ENCODE data around the gene HSP90AA1. TPM values are rescaled to one million over a fixed set of nuclear protein-coding genes. Genes with fewer than 3 reads are reported as not detected.
"Not testable (repeated sequence)": the region's sequence is repeated elsewhere in the genome, so short reads cannot be mapped to it uniquely, and the experiment has no call there.

The HSP90AA1 gene
- total RNA-seq, 4 donors from 2014 or later = 227 to 609 (median 488) TPM

DNA sequence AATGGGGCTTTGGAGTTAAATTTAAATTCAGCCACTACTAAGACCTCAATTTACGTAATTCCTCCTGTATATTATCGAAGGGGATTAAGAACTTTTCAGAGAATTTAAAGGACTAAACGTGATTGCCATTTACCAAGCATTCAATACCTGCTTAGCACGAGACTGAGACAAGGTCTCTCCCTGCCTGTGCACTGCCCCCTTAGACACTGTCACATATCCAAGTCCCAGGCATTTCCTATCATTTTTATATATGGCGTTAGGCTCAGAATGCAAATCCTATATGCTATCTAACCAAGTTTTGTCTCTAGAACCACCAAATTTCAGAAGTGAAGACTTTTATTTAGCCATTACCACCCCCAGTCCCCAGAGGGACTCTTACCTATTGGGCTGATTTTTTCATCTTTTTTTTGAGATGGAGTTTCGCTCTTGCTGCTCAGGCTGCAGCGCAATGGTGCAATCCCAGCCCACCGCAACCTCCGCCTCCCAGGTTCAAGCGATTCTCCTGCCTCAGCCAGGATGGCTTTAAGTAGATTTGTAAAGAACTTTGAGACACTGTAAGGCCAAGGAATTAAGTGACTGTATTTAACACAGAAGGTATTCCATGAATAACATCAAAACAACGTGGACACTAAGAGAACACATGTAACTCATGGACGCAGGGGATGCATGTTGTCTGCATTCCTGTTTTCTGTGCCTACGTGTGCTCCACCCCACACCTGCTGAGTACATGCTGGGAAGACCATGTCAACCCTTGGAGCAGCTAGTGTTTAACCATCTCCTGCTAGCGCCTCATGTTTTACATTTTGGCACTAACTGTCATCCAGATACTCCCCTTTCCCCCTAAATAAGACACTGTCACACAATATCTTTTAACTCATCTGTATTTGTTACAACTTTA is 6.4 kb downstream of the HSP90AA1 start:
- Histone ChIP-seq H3K4me1 (peaks cover 14 to 38% of the 10 kb centered on the region in 2 donors), H3K4me3 (no peak overlapping the region), H3K27ac (no peak overlapping the region), H3K27me3 (no peaks in the 10 kb centered on the region), H3K9me3 (no peaks in the 10 kb centered on the region), H3K36me3 (peaks cover 6 to 77% of the 10 kb centered on the region in 2 donors)
- DNase-seq = no peak
- no peak for TF ChIP-seq CTCF (IDR thresholded peaks at IDR 0.05 in 4 of 5, conservative IDR thresholded peaks at IDR 0.05 in 1 of 5)
- no peak for TF ChIP-seq POLR2A (IDR thresholded peaks at IDR 0.05)
- intact Hi-C loops (cut with DNase I; ENCODE audit: low total_unique reads) (no loop called here), in situ Hi-C loops (cut with MboI; ENCODE audit: low sequenced_read_pairs in 4 of 4) (loop anchor here in 1 of 4 donors (25.0 kb wide), 1 partner anchor 368 kb away; no protein-coding TSS in a partner anchor)
- ATAC-seq = no peak

DNA sequence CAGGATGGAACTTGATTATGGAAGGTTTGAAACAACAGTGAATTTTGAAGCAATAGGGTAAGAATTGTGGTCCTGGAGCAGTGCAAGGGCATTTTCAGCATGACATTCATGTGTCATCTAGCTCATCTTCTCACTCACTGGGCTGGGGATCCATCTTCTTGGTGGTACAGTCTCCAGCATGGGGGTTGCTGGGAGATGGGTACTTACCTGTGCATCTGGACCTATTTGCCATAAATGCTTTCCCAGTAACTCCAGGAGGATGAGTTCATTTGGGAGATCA is 7.2 kb downstream of the HSP90AA1 start:
- Histone ChIP-seq H3K9me3 (no peaks in the 10 kb centered on the region), H3K27me3 (no peaks in the 10 kb centered on the region), H3K4me3 (no peak overlapping the region), H3K27ac (no peak overlapping the region), H3K36me3 (peaks cover 6 to 69% of the 10 kb centered on the region in 2 donors), H3K4me1 (peaks cover 7 to 31% of the 10 kb centered on the region in 2 donors)
- TF ChIP-seq POLR2A (IDR thresholded peaks at IDR 0.05) (no peak), CTCF (IDR thresholded peaks at IDR 0.05 in 4 of 5, conservative IDR thresholded peaks at IDR 0.05 in 1 of 5) (no peak)
- in situ Hi-C loops (cut with MboI; ENCODE audit: low sequenced_read_pairs in 4 of 4) (loop anchor here in 1 of 4 donors (25.0 kb wide), 1 partner anchor 367 kb away; no protein-coding TSS in a partner anchor), intact Hi-C loops (cut with DNase I; ENCODE audit: low total_unique reads) (no loop called here)
- no peak for DNase-seq
- ATAC-seq = no peak

- Histone ChIP-seq H3K9me3 (no peaks in the 10 kb centered on the region), H3K4me3 (no peak overlapping the region), H3K4me1 (peaks cover under 1 to 31% of the 10 kb centered on the region in 2 donors), H3K27ac (no peak overlapping the region), H3K27me3 (no peaks in the 10 kb centered on the region), H3K36me3 (peaks cover 6 to 63% of the 10 kb centered on the region in 2 donors)
- TF ChIP-seq POLR2A (IDR thresholded peaks at IDR 0.05) (no peak), CTCF (IDR thresholded peaks at IDR 0.05 in 4 of 5, conservative IDR thresholded peaks at IDR 0.05 in 1 of 5) (no peak)
- no peak for ATAC-seq
- DNase-seq = no peak
- in situ Hi-C loops (cut with MboI; ENCODE audit: low sequenced_read_pairs in 4 of 4) (loop anchor here in 1 of 4 donors (25.0 kb wide), 1 partner anchor 367 kb away; no protein-coding TSS in a partner anchor), intact Hi-C loops (cut with DNase I; ENCODE audit: low total_unique reads) (no loop called here)
Measured at GRCh38 chr14:102078831-102079699, 7.8 kb downstream of the HSP90AA1 start.

DNA sequence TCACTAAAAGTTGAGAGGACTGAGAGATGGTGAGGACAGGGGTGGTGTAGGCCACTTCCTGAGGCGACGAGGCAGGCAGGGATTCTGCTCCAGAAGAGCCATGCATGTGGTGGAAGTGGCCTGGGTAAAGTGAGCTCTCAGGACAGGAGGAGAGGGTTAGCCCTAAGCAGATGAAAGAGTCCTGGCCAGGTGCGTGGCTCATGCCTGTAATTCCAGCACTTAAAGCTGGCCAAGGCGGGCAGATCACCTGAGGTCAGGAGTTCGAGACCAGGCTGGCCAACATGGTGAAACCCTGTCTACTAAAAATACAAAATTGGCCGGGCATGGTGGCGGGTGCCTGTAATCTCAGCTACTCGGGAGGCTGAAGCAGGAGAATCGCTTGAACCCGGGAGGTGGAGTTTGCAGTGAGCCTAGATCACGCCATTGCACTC is 8.5 kb downstream of the HSP90AA1 start:
- intact Hi-C loops (cut with DNase I; ENCODE audit: low total_unique reads); ATAC-seq; DNase-seq; H3K9me3 ChIP-seq; H3K27ac ChIP-seq; H3K27me3 ChIP-seq; H3K4me3 ChIP-seq: not testable (repeated sequence)
- in situ Hi-C loops (cut with MboI; ENCODE audit: low sequenced_read_pairs in 4 of 4) = loop anchor here in 1 of 4 donors (25.0 kb wide), 1 partner anchor 366 kb away; no protein-coding TSS in a partner anchor
- peaks cover 0 to 26% of the 10 kb centered on the region in 2 donors for H3K4me1 ChIP-seq
- peaks cover 6 to 56% of the 10 kb centered on the region in 2 donors for H3K36me3 ChIP-seq

- H3K27ac ChIP-seq = no peak overlapping the region
- H3K4me3 ChIP-seq = no peak overlapping the region
- H3K9me3 ChIP-seq = no peaks in the 10 kb centered on the region
- in situ Hi-C loops (cut with MboI; ENCODE audit: low sequenced_read_pairs in 4 of 4) = loop anchor here in 1 of 4 donors (25.0 kb wide), 1 partner anchor 365 kb away; no protein-coding TSS in a partner anchor
- DNase-seq (no peak), ATAC-seq (no peak)
- intact Hi-C loops (cut with DNase I; ENCODE audit: low total_unique reads) = no loop called here
- peaks cover 0 to 16% of the 10 kb centered on the region in 2 donors for H3K4me1 ChIP-seq
- H3K27me3 ChIP-seq = no peaks in the 10 kb centered on the region
- peaks cover 6 to 46% of the 10 kb centered on the region in 2 donors for H3K36me3 ChIP-seq
- no peak for TF ChIP-seq POLR2A (IDR thresholded peaks at IDR 0.05)
- TF ChIP-seq CTCF (IDR thresholded peaks at IDR 0.05 in 4 of 5, conservative IDR thresholded peaks at IDR 0.05 in 1 of 5) = no peak
Measured at GRCh38 chr14:102077382-102077709, 9.5 kb downstream of the HSP90AA1 start.

Data from gastrocnemius medialis (tissue), 4 donors.